GM12875 (cell line): ENCODE data around the gene NR5A1.

Source experiments
- H3K4me3 ChIP-seq: one replicate; pipeline ENCODE4 v1.5.1; 2011; ENCODE audit warnings: low read depth, low read length, control low read depth
- TF ChIP-seq, protein P1 (sequence below): IDR thresholded peaks from 2 replicates; pipeline ENCODE4 v1.5.1; 2011; ENCODE audit warnings: low read depth, mild to moderate bottlenecking, control low read depth, inconsistent platforms, low read length, moderate library complexity, borderline replicate concordance; ENCODE audit not compliant: insufficient read depth

The NR5A1 gene

DNA sequence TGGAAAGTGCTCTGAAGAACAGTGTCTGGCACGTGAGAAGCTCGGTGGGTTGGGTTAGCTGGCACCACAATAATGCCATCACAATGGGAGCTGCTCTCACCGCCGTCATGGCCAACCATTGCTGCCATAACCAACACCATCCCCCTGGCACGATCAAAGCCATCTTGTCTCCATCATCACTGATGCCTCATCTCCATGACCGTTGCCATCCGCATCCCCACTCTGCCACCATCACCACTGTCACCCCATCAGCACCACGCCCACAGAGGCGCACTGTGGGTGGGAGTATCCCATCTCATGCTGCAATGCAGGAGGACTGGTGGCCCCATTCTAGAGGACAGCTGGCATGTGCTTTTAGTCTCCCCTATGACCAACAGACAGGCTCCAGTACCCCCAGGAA is 23.7 kb downstream of the NR5A1 start:
- TF ChIP-seq, protein P1, sequence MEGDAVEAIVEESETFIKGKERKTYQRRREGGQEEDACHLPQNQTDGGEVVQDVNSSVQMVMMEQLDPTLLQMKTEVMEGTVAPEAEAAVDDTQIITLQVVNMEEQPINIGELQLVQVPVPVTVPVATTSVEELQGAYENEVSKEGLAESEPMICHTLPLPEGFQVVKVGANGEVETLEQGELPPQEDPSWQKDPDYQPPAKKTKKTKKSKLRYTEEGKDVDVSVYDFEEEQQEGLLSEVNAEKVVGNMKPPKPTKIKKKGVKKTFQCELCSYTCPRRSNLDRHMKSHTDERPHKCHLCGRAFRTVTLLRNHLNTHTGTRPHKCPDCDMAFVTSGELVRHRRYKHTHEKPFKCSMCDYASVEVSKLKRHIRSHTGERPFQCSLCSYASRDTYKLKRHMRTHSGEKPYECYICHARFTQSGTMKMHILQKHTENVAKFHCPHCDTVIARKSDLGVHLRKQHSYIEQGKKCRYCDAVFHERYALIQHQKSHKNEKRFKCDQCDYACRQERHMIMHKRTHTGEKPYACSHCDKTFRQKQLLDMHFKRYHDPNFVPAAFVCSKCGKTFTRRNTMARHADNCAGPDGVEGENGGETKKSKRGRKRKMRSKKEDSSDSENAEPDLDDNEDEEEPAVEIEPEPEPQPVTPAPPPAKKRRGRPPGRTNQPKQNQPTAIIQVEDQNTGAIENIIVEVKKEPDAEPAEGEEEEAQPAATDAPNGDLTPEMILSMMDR: no peak
- no peak overlapping the region for H3K4me3 ChIP-seq

DNA sequence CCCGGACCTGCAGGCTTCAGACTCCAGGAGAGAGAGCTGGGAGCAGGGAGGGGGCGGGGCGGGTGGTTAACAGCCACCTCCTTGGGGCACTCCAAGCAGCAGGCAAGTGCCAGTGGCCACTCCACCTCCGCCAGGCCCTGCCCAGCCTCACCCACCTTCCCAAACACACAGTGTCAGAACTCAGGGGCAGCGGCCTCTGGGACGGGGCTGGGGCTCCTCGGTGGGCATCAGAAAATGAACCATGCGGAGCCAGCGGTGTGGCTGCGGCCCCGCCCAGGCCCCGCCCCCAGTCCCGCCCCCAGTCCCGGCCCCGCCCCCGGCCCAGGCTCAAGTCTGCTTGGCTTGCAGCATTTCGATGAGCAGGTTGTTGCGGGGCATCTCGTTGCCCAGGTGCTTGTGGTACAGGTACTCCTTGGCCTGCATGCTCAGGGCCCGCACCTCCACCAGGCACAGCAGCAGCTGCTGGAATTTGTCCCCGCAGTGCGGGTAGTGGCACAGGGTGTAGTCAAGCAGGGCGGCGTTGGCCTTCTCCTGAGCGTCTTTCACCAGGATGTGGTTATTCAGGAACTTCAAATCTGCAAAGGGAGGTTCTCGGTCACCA is 24.7 kb downstream of the NR5A1 start:
- TF ChIP-seq, protein P1: no peak
- H3K4me3 ChIP-seq: no peak overlapping the region

DNA sequence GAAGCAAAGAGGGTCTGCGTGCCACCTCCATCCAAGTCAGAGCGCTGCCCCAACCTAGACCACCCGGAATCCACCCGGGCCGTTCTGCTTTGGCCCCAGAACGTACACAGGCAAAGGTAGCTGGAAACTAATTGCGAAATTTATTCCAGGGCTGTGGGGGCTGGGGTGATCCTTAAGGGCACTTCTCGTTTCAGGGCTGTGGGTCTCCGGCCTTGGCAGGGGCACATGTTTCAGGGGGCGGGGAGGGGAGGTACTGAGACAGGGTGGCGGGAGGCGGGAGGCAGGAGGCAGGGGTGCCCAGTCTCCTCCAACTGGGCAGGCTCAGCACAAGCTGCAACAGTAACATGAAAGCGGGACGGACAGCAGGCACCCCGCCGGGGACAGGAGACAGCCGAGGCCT is 26.1 kb downstream of the NR5A1 start:
- TF ChIP-seq, protein P1: no peak
- H3K4me3 ChIP-seq: no peak overlapping the region

DNA sequence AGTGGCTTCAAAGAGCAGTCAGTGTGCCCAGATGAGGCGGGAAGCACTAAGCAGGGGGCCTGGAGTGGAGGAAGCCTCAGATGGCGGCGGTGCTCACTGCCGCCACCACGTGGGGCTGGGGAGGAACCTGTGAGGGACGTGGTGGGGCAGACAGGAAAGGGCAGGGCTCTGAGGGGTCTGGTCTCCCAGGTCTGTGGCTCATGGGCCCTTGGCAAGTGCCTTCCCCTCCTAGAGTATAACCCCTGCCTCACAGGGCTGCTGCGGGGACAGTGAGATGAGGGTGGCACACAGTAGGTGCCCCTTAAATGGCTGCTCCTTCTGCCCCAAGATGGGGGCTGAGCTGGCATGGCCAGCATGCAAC is 26.6 kb downstream of the NR5A1 start:
- TF ChIP-seq, protein P1: peak; percentile 81
- no peak overlapping the region for H3K4me3 ChIP-seq

DNA sequence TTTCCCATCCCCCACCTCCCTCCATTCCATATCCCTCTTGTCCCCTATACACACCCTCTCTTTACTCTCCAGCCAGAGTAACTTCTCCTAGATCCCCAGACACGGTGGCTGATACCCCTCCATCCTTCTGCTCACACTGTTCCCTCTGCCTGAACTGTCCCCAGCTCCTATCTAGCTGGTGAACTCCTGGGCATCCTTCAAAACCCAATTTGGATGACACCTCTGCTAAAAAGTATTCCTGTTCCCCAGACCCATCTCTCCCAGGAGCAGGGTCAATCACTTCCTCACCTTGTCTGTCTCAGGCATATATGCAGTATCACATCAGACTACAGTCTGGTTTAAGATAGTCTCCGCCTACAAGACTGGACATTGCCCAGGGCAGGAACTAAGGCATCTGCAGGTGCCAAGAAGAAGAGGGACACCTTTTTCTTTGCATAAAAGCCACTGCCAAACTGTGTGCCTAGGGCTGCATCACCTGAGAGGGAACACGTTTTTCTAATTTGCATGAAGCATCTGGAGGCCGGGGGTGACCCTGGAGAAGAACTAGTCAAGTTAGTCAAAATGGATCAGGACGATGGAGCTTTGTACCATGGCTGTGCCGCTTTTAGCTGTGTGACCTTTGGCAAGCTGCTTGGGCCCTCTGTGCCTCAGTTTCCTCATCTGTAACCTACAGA is 27.1 kb downstream of the NR5A1 start:
- H3K4me3 ChIP-seq: no peak overlapping the region
- TF ChIP-seq, protein P1: no peak

DNA sequence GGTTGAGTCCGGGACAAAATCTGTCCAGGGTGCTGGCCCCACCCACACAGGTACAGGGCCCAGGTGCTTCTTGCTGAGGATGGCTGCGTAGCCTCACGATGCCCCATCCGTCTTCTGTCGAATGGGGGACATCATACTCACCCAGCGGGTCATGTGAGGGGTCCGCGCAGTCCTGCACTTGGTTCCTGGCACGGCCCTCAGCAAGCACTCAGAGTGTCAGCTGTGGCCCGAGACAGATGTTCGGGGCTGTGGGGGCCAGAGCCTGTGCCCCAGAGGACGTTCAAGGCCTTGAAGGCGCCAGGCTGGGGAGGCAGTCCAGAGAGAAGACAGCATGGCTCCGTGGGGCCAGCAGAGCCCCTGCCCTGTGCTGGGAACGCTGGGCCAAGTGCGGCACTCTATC is 27.8 kb downstream of the NR5A1 start:
- TF ChIP-seq, protein P1: no peak
- H3K4me3 ChIP-seq: no peak overlapping the region

DNA sequence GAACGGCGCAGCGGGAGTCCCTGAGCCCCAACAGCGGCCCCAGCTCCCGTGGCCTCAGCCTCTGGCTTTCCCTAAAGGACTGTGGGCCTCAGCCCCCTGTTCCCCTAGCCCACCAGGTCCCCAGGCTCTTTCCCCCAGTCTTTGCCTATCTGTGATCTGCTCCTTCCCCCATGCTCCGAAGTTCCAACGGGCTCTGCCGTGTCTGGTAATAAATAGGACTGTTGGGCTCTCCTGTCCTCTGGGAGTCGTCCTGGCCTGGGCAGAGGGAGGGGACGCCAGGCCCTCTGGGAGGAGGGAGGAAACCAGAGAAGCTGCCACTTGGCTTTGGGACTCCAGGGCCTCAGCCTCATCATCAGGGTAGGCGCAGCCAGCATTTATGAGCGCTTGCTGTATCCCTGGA is 28.8 kb downstream of the NR5A1 start:
- H3K4me3 ChIP-seq: no peak overlapping the region
- TF ChIP-seq, protein P1: no peak
